Activated CD4-positive, alpha-beta T cell treated with anti-CD3 and anti-CD28 coated beads, Interleukin-2, amount 50 U/mL, for 1 hour (primary cell): Measurements from ENCODE around the gene EIF4E1B.

ENCODE experiments used
- DNase-seq: peaks from one replicate; pipeline ENCODE4 v3.0.0-alpha.2; 2020

The EIF4E1B gene

DNA sequence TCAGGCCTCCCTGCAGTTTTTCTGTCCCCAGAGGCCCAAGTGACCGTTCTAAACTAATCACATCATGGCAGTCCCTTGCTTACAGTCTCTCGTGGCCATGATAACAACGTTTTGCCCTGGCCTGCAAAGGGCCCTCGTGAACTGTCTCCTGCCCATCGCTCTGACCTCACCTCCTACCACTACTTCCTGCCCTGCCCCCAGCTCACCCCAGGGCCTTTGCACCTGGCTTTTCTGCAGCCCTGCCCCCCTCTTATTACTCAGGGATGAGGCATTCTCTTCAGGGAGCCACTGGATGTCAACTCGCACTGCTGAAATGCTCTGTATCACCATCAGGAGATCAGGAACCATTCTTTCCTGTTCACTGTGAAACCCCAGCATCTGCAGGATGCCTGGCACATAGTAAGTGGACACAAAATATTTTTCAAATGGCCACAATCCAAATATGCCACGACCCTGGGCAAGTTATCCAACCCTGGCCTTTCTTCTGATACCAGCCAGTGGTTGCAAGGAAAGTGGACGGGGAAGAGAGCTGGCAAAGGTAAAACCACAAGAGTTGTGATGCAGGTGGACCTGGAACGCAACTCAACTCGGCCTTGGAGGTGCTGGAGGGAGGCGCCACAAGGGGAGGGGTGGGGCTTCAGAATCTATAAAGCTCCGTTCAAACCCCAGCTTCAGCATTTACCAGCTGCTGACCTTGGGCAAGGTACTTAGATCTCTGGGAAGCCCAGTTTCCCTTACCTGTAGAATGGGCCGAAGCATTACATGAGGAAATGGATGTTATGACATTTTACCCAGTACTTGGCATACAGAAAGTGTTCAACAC lies 1.9 kb upstream of the EIF4E1B start:
- DNase-seq: no peak

- DNase-seq: no peak
Measured at GRCh38 chr5:176629317-176629852, 1.1 kb upstream of the EIF4E1B start.

- DNase-seq: no peak
Measured at GRCh38 chr5:176630681-176631222, 277 bp downstream of the EIF4E1B start.

DNA sequence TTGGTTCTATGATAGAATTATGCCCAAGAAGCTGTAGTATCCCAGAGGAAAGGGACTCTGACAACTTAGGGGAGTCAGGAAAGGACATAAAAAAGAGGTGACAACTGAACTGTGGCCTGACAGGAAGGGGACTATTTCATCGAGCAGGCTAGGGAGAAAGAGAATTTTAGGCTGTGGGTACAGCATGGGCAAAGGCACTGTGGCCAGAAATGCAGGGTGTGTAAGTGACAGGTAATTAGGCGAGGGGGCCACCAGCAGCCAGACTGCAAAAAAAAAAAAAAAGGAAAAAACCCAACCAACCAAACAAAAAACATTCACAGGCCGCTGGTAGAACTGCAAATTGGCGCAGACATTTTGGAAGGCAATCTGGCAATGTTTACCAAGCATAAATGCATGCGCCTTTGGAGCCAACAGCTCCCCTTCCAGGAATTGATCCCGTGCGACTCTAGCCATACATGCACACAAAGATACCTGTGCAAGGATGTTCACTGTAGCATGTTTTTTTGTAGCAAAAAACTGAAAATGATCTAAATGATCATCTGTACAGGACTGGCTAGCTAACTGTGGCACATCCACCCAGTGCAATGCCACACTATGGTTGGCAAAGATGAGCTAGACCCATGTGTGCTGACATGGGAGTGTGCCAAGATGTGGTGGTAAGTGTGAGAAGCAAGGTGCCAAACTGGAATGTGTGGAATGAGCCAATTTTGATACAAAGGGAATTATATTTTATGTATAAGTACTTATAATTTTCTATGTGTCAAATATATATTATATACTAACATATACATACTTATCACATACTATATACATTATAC lies 1.1 kb downstream of the EIF4E1B start:
- DNase-seq: no peak

GRCh38 chr5:176632745-176633144 lies 2.3 kb downstream of the EIF4E1B start:
- no peak for DNase-seq

DNA sequence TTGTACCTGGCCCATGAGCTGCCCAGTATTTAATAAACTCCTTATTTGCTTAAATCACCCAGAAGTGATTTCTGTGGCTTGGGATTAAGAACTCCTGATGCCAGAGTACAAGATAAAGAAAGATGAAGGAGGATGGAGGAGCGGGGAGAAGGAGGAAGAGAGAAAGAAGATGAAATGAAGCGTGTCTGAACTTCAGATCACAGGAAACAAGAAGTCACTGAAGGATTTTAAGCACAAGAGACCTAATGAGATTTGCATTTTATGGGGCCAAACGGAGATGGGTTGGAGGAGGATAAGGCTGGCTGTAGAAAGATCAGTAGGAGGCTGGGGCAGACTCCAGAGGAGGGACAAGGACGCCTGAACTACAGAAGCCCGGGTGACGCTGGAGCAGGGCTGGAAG lies 3.1 kb downstream of the EIF4E1B start:
- no peak for DNase-seq

DNA sequence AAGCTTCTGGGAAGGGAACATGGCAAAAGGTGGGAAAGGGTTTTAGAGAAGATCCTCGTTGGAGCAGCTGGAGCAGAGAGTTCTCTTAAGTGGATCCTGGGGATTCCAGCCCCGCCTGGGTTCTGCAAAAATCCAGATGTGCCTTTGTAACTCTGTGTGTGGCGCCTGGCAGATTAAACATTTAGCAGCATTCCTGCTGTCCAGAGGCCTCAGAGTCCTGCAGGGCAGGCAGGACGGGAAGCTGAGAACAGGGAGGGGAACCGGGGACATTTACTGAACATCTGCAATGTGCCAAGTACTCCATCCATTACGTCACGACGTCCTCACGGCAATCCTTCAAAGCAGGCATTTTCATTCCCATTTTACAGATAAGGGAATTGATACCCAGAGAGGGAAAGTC lies 6.0 kb downstream of the EIF4E1B start:
- no peak for DNase-seq

DNA sequence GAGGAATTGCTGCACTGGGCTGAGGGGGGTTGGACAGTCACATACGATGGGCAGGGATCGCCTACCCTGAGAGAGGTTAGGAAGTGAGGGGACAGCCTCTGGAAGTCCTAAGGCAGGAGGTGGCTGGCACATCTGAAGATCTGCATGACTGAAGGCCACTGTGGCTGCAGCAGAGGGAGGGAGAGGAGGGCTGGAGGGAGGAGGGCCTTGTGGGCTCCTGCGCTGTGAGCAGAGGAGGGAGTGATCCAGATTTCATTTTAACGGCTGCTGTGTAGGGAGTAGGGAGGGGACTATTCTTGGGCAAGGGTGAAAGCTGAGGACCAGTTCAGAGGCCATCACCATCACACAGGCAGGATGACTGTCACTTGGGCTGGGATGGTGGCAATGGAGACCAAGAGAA lies 7.1 kb downstream of the EIF4E1B start:
- DNase-seq: no peak

DNA sequence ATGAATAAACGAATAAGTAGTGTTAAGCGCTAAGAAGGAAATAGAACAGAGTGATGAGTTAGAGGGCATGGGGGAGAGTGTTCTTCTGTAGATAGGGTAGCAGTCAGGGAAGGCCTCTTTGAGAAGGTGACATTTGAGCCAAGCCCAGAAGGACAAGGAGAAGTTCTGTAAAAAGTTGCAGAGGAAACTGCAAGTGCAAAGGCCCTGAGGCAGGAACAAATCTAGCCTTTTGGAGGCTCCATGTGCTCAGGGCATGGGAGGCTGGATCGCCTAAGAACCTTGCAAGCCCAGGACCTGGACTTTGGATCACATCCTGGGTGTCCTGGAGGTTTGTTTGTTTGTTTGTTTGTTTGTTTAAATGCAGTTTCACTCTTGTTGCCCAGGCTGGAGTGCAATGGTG lies 8.0 kb downstream of the EIF4E1B start:
- no peak for DNase-seq

DNA sequence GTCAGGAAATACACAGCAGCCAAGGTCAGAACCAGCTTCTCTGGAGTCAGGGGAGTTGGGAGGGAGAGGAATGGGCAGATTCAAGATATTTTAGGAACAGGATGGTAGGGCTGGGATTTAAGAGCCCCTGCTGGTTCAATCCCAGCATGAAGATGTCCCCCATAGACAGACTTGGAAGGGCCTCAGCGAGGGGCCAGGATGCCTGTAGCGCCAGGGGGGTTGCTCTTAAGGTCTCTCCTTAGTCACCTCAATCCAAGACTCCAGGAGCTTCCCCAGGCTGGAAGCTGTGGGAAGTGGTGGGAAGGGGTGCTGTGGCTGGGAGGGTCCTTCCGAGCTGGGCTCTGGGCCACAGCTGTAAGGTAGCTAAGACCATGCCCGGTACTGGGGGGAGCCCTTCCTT lies 8.7 kb downstream of the EIF4E1B start:
- no peak for DNase-seq

DNA sequence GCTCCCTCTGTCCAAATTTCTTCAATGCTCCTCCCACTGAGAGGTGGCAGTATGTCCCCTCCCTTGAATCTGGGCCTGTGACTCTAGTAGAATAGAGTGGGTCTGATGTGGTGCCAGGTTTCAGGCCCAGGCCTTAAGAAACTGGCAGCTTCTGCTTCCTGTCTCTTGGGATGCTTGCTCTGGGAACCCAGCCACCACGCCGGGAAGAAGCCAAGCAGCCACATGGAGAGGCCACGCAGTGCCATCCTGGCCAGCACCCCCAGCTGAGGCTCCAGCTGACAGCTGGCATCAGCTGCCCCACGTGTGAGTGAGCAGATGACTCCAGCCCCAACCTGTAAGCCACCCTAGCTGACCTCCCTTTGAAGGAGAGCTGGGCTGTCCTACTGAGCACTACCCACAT lies 9.5 kb downstream of the EIF4E1B start:
- DNase-seq: no peak

GRCh38 chr5:176640616-176641015 lies 10.1 kb downstream of the EIF4E1B start:
- no peak for DNase-seq

DNA sequence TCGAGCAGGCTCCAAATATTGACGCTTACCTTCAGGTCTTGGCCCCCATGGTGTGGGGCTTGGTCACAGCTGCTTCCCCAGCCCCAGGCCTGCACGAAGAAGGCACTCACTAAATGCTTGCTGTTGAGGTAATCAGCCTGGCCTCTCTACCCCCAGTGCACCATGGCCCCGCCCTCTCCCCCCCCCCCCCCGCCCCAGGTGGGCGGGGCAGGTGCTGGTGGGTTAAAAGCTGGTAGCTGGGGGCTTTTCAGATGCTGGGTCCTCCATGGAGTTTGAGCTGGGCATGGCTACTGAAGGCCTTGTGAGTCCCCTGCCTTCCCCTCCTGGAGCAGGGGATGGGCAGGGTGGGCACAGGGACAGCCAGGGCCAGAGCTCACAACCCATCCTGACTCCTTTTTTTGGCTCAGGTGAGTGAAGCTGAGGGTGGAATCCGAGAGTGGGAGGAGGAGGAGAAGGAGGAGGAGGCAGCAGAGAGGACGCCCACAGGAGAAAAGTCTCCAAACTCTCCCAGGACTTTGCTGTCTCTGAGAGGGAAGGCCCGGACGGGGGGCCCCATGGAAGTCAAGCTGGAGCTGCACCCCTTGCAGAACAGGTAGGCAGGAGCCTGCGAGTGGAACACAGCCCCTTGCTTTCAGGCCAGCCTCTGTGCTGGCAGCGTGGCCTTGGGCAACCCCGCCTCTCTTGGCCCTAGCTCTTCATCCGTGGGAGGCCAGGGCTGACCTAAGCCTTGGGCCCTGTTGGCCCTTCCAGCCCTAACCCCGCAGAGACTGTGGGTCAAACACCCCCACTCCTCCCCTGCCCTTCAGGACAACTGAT lies 12.4 kb downstream of the EIF4E1B start:
- DNase-seq: no peak

DNA sequence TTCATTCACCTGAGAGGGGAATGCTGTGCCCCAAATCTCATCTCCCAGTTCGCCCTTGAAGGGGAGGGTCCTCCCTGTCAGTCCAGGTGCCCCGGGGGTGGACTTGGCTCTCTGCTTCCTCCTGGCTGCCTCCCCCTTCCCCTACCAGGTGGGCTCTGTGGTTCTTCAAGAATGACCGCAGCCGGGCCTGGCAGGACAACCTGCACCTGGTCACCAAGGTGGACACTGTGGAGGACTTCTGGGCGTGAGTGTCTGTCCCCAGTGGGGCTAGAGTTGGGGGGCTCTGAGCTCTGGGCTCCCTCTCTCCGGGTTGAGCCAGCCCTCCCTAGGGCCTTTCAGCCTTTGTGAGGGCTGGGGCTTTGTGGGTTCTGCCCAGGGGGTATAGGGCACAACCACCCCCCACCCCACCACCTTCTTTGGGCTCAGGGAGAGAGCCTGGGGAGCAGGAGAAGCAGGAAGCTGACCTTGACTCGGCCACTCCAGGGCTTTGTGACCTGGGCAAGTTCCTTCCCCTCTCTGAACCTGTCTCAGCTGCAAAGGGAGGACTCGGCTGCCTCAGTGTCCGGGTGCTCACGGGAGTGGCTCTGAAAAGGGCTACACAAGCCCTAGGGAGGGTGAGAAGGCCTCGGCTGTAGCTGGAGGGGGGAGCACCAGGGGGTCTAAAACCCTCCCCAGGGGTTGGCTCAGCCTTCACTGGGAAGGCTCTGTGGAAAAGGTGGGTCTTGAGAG lies 13.2 kb downstream of the EIF4E1B start:
- DNase-seq: no peak

GRCh38 chr5:176644294-176644693 lies 13.8 kb downstream of the EIF4E1B start:
- DNase-seq: no peak

DNA sequence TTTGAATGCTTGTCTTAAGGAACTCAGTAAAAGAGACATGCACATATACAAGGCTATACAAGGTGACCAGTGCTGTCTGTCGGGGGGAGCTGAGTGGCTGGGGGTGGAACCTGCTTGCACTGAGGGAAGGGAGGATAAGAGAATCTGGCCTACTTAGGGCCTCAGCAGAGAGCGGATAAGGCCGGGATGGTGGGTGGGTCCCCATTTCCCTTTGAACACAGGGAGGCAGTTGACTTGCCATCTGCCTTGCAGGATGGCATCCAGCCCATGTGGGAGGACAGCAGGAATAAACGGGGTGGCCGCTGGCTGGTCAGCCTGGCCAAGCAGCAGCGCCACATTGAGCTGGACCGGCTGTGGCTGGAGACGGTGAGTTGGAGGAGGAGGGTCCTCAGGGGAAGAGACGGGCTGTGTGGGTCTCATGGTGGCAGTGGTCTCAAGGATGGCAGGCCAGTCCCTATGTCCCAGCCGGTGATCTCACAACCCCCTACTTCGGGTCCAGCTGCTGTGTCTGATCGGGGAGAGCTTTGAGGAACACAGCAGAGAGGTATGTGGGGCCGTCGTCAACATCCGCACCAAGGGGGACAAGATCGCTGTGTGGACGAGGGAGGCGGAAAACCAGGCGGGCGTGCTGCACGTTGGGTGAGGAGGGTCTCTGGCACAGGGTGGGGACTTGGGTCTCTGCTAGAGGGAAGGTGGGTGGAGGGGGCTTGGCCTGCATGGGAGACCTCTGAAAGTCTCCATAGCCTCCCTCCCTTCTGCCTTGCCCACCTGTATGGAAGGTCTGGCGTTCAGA lies 14.6 kb downstream of the EIF4E1B start:
- DNase-seq: no peak

DNA sequence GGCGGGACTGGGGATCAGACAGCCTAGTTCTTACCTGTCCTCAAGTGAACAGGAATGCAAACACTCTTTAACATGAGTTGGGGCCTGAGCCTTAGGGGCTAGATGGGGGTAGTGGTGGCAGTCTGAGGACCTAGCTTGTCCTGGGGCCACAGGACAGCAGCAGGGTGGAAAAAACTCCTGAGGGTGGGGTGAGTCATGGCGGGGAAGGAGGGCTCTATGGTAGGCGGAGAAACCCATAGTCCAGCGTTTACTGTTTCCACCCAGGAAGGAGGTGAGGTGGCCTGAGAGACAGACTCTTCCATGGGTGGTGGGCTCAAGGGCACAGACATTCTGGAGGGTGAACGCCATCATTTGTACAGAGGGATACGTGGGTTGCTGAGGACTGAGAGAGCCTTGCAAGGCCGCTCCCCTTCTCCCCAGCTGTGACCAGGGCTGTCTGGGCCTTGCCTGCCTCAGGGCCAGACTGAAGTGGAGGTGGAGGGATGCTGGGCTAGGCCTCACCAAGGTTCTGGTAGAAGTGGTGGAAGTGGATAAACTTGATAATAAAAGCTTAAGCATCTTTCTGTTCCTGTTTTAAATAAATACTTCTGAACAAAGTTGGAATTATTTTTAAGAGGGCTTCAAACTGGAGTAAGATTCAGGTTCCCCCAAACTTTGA lies 15.7 kb downstream of the EIF4E1B start:
- DNase-seq: no peak

DNA sequence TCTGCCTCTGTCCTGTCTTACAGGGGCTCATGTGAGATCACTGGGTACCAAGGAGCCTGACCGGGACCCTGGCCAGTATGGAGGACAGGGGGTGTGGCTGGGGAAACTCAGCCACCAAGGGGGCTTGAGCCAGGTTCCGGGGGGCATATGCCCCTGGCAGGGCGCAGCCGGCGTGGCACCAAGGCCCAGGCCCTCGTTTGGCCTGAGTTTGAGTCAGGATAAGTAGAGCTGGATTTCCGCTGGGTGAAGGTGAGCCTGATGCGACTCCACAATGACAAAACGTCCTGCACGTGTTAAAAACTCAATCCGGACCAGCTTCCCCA lies 16.2 kb downstream of the EIF4E1B start:
- no peak for DNase-seq

- DNase-seq: peak; percentile 99
Measured at GRCh38 chr5:176647030-176647842, 16.8 kb downstream of the EIF4E1B start, which contains the start of gene TSPAN17. TSS of gene TSPAN17 (plus strand) at chr5:176647484. CDS start at chr5:176647616, 132 bp downstream.
